ENCODE results near the gene SH3TC2.
A peak's percentile ranks its signal among the peaks of the same experiment; 100 is the strongest.

The SH3TC2 gene

DNA sequence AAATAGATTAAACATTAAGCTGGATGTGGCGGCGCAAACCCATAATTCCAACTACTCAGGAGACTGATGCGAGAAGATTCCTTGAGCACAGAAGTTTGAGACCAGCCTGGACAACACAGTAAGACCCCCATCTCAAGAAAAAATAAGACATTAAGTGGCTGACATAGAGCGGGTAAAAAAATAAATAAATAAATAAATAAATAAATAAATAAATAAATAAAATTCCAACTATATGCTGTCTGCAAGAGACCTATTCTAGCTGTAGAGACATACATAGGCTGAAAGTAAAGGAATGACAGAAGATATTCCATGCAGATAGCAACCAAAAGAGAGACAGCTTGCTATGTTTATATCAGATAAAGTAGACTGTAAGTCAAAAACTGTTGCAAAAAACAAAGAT lies 17.4 kb upstream of the SH3TC2 start (continued):
- TF ChIP-seq, protein P1, sequence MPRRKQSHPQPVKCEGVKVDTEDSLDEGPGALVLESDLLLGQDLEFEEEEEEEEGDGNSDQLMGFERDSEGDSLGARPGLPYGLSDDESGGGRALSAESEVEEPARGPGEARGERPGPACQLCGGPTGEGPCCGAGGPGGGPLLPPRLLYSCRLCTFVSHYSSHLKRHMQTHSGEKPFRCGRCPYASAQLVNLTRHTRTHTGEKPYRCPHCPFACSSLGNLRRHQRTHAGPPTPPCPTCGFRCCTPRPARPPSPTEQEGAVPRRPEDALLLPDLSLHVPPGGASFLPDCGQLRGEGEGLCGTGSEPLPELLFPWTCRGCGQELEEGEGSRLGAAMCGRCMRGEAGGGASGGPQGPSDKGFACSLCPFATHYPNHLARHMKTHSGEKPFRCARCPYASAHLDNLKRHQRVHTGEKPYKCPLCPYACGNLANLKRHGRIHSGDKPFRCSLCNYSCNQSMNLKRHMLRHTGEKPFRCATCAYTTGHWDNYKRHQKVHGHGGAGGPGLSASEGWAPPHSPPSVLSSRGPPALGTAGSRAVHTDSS (tag by site-specific recombination; IDR thresholded peaks at IDR 0.05), result no peak
- peak; percentile 73 for TF ChIP-seq ZNF266 (tag by site-specific recombination; IDR thresholded peaks at IDR 0.05; ENCODE audit: low read depth)
- peak; percentile 24; the same call in 1 of the 2 replicates for TF ChIP-seq GLI2 (tag by site-specific recombination; IDR thresholded peaks at IDR 0.05; ENCODE audit: borderline replicate concordance, low read depth)
- TF ChIP-seq, protein P2, sequence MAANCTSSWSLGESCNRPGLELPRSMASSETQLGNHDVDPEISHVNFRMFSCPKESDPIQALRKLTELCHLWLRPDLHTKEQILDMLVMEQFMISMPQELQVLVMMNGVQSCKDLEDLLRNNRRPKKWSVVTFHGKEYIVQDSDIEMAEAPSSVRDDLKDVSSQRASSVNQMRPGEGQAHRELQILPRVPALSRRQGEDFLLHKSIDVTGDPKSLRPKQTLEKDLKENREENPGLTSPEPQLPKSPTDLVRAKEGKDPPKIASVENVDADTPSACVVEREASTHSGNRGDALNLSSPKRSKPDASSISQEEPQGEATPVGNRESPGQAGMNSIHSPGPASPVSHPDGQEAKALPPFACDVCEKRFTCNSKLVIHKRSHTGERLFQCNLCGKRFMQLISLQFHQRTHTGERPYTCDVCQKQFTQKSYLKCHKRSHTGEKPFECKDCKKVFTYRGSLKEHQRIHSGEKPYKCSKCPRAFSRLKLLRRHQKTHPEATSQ (tag by site-specific recombination; IDR thresholded peaks at IDR 0.05), result no peak
- peak; percentile 23 for TF ChIP-seq ZNF510 (tag by site-specific recombination; IDR thresholded peaks at IDR 0.05; ENCODE audit: insufficient replicate concordance)
- TF ChIP-seq, protein P3, sequence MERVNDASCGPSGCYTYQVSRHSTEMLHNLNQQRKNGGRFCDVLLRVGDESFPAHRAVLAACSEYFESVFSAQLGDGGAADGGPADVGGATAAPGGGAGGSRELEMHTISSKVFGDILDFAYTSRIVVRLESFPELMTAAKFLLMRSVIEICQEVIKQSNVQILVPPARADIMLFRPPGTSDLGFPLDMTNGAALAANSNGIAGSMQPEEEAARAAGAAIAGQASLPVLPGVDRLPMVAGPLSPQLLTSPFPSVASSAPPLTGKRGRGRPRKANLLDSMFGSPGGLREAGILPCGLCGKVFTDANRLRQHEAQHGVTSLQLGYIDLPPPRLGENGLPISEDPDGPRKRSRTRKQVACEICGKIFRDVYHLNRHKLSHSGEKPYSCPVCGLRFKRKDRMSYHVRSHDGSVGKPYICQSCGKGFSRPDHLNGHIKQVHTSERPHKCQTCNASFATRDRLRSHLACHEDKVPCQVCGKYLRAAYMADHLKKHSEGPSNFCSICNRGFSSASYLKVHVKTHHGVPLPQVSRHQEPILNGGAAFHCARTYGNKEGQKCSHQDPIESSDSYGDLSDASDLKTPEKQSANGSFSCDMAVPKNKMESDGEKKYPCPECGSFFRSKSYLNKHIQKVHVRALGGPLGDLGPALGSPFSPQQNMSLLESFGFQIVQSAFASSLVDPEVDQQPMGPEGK (tag by site-specific recombination; IDR thresholded peaks at IDR 0.05), result no peak
- TF ChIP-seq ZBTB21 (tag by site-specific recombination; IDR thresholded peaks at IDR 0.05), result 0 out of 2 replicates have a peak, but pooled peaks have one; percentile 19
- TF ChIP-seq ZNF426 (tag by site-specific recombination; IDR thresholded peaks at IDR 0.05), result peak; percentile 80
- TF ChIP-seq, protein P4, sequence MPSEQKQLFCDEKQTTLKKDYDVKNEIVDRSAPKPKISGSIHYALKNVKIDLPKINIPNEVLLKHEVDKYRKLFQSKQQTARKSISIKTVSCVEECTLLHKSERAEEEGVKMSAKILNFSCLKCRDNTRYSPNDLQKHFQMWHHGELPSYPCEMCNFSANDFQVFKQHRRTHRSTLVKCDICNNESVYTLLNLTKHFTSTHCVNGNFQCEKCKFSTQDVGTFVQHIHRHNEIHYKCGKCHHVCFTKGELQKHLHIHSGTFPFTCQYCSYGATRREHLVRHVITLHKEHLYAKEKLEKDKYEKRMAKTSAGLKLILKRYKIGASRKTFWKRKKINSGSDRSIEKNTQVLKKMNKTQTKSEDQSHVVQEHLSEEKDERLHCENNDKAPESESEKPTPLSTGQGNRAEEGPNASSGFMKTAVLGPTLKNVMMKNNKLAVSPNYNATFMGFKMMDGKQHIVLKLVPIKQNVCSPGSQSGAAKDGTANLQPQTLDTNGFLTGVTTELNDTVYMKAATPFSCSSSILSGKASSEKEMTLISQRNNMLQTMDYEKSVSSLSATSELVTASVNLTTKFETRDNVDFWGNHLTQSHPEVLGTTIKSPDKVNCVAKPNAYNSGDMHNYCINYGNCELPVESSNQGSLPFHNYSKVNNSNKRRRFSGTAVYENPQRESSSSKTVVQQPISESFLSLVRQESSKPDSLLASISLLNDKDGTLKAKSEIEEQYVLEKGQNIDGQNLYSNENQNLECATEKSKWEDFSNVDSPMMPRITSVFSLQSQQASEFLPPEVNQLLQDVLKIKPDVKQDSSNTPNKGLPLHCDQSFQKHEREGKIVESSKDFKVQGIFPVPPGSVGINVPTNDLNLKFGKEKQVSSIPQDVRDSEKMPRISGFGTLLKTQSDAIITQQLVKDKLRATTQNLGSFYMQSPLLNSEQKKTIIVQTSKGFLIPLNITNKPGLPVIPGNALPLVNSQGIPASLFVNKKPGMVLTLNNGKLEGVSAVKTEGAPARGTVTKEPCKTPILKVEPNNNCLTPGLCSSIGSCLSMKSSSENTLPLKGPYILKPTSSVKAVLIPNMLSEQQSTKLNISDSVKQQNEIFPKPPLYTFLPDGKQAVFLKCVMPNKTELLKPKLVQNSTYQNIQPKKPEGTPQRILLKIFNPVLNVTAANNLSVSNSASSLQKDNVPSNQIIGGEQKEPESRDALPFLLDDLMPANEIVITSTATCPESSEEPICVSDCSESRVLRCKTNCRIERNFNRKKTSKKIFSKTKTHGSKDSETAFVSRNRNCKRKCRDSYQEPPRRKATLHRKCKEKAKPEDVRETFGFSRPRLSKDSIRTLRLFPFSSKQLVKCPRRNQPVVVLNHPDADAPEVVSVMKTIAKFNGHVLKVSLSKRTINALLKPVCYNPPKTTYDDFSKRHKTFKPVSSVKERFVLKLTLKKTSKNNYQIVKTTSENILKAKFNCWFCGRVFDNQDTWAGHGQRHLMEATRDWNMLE (tag by site-specific recombination; conservative IDR thresholded peaks at IDR 0.05; ENCODE audit: low read depth), result peak; percentile 86
- TF ChIP-seq ZXDB (tag by site-specific recombination; IDR thresholded peaks at IDR 0.05), result peak; percentile 49; the same call in 1 of the 2 replicates
- peak; percentile 40; the same call in 1 of the 2 replicates for TF ChIP-seq ZNF560 (tag by site-specific recombination; IDR thresholded peaks at IDR 0.05; ENCODE audit: borderline replicate concordance)
- TF ChIP-seq ZNF433 (tag by site-specific recombination; IDR thresholded peaks at IDR 0.05; ENCODE audit: low read depth), result peak; percentile 39; the same call in 1 of the 2 replicates
- TF ChIP-seq KLF1 (tag by site-specific recombination; IDR thresholded peaks at IDR 0.05), result no peak
- peak; percentile 29; the same call in 1 of the 2 replicates for TF ChIP-seq ZNF654 (tag by site-specific recombination; IDR thresholded peaks at IDR 0.05; ENCODE audit: low read depth)
- 0 out of 2 replicates have a peak, but pooled peaks have one; percentile 27 for TF ChIP-seq ZNF558 (tag by site-specific recombination; IDR thresholded peaks at IDR 0.05)
- peak; percentile 91 for TF ChIP-seq ZNF394 (tag by site-specific recombination; IDR thresholded peaks at IDR 0.05; ENCODE audit: borderline replicate concordance)
- no peak for TF ChIP-seq ZNF23 (tag by site-specific recombination; IDR thresholded peaks at IDR 0.05; ENCODE audit: borderline replicate concordance)
- no peak for TF ChIP-seq ZNF501 (tag by site-specific recombination; IDR thresholded peaks at IDR 0.05)
- TF ChIP-seq ZNF664 (tag by site-specific recombination; IDR thresholded peaks at IDR 0.05), result peak; percentile 52; the same call in 1 of the 2 replicates
- TF ChIP-seq ZNF202 (tag by site-specific recombination; IDR thresholded peaks at IDR 0.05; ENCODE audit: borderline replicate concordance), result peak; percentile 87
- TF ChIP-seq ZNF629 (tag by site-specific recombination; IDR thresholded peaks at IDR 0.05), result no peak
- peak; percentile 57 for TF ChIP-seq ZBTB8A (tag by site-specific recombination; IDR thresholded peaks at IDR 0.05)
- no peak for TF ChIP-seq ZNF324 (tag by site-specific recombination; IDR thresholded peaks at IDR 0.05)
- peak; percentile 71; the same call in 1 of the 2 replicates for TF ChIP-seq ZNF140 (tag by site-specific recombination; IDR thresholded peaks at IDR 0.05)

Data from HEK293 (cell line).